Measurements from ENCODE around the gene PDSS2. TPM values are rescaled to one million over a fixed set of nuclear protein-coding genes. Genes with fewer than 3 reads are reported as not detected.
A peak's percentile ranks its signal among the peaks of the same experiment; 100 is the strongest.

PDSS2 gene
- total and polyA plus RNA-seq, 2 donors (not counting 1 experiment from before 2014, with no cell fraction given) = 16.9 to 17.0 TPM

- H2AFZ ChIP-seq (ENCODE audit: insufficient read depth, low read depth, low read length, poor library complexity, severe bottlenecking) = no peak overlapping the region
- ChIA-PET CTCF (interaction anchor here (0.6 to 1.4 kb wide), 2 partner anchors 22 to 34 kb away, joined by 3 read pairs; no protein-coding TSS in a partner anchor), POLR2A (no interaction called here)
- H3K27me3 ChIP-seq (replicated peaks in 1 of 4; ENCODE audit: control extremely low read depth in 1 of 4, control insufficient read depth in 3 of 4, insufficient read depth in 4 of 4, low read length in 3 of 4) = peaks cover 0 to 3% (median 0%) of the 10 kb centered on the region in 4 experiments
- ATAC-seq (ENCODE audit: low read depth) = no peak
- H3K4me3 Mint-ChIP-seq = no peak overlapping the region
- H3K4me1 Mint-ChIP-seq = no peaks in the 10 kb centered on the region
- H3K4me1 ChIP-seq (ENCODE audit: control insufficient read depth in 2 of 2, insufficient read depth in 2 of 2, low read length in 2 of 2) = no peaks in the 10 kb centered on the region
- no peak for DNase-seq
- H3K9ac ChIP-seq (ENCODE audit: low read length) = no peak overlapping the region
- intact Hi-C loops (cut with micrococcal nuclease) = no loop called here
- no peak overlapping the region for H3K27ac Mint-ChIP-seq
- TF ChIP-seq, protein P1, sequence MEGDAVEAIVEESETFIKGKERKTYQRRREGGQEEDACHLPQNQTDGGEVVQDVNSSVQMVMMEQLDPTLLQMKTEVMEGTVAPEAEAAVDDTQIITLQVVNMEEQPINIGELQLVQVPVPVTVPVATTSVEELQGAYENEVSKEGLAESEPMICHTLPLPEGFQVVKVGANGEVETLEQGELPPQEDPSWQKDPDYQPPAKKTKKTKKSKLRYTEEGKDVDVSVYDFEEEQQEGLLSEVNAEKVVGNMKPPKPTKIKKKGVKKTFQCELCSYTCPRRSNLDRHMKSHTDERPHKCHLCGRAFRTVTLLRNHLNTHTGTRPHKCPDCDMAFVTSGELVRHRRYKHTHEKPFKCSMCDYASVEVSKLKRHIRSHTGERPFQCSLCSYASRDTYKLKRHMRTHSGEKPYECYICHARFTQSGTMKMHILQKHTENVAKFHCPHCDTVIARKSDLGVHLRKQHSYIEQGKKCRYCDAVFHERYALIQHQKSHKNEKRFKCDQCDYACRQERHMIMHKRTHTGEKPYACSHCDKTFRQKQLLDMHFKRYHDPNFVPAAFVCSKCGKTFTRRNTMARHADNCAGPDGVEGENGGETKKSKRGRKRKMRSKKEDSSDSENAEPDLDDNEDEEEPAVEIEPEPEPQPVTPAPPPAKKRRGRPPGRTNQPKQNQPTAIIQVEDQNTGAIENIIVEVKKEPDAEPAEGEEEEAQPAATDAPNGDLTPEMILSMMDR (IDR thresholded peaks at IDR 0.05) = no peak
- no peak for TF ChIP-seq EZH2 (IDR thresholded peaks at IDR 0.05; ENCODE audit: borderline replicate concordance, insufficient read depth, low read depth, low read length, poor library complexity, severe bottlenecking)
- H3K36me3 ChIP-seq (replicated peaks in 1 of 2; ENCODE audit: control extremely low read depth in 1 of 2, control insufficient read depth in 1 of 2, extremely low read depth in 1 of 2, insufficient read depth in 2 of 2, low read length in 1 of 2) = no peaks in the 10 kb centered on the region
- H3K79me2 ChIP-seq (ENCODE audit: control insufficient read depth, insufficient read depth, low read length) = no peaks in the 10 kb centered on the region
- H3K27me3 Mint-ChIP-seq = peaks cover 11% of the 10 kb centered on the region
- no peak overlapping the region for H3K4me3 ChIP-seq (ENCODE audit: control extremely low read depth in 1 of 5, extremely low read depth in 1 of 5, insufficient read depth in 1 of 5, low read depth in 2 of 5, low read length in 4 of 5)
- WGBS (ENCODE audit: insufficient coverage) = no CpG with 5 or more reads among the region's 1 CpG
- no peaks in the 10 kb centered on the region for H3K9me3 ChIP-seq (ENCODE audit: control extremely low read depth in 1 of 3, control insufficient read depth in 2 of 3, insufficient read depth in 1 of 3, low read length in 2 of 3)
- H3K27ac ChIP-seq (ENCODE audit: low read length in 2 of 2) = no peak overlapping the region
- no peak overlapping the region for H3K4me2 ChIP-seq (replicated peaks; ENCODE audit: low read depth, low read length, poor library complexity, severe bottlenecking)
- H4K20me1 ChIP-seq (ENCODE audit: control insufficient read depth, insufficient read depth, low read length, poor library complexity, severe bottlenecking) = no peaks in the 10 kb centered on the region
- H3K9me3 Mint-ChIP-seq (ENCODE audit: insufficient read depth) = no peaks in the 10 kb centered on the region
These were observed 6.7 kb upstream of the PDSS2 start for GRCh38 chr6:107466062-107466461.

GRCh38 chr6:107460083-107460631, 793 bp upstream of the PDSS2 start:
- 5% methylated on average over 11 of the region's 22 CpGs for WGBS (ENCODE audit: insufficient coverage)
- H3K27ac ChIP-seq (ENCODE audit: low read length in 2 of 2) = peak overlapping the region; percentile 88 to 91
- Mint-ChIP-seq H3K27ac (peak overlapping the region; percentile 99), H3K27me3 (no peaks in the 10 kb centered on the region), H3K4me1 (peaks cover 23% of the 10 kb centered on the region), H3K4me3 (peak overlapping the region; percentile 88), H3K9me3 (ENCODE audit: insufficient read depth) (no peaks in the 10 kb centered on the region)
- TF ChIP-seq, protein P1 (IDR thresholded peaks at IDR 0.05) = no peak
- TF ChIP-seq EZH2 (IDR thresholded peaks at IDR 0.05; ENCODE audit: borderline replicate concordance, insufficient read depth, low read depth, low read length, poor library complexity, severe bottlenecking) = no peak
- no peaks in the 10 kb centered on the region for H3K27me3 ChIP-seq (replicated peaks in 1 of 4; ENCODE audit: control extremely low read depth in 1 of 4, control insufficient read depth in 3 of 4, insufficient read depth in 4 of 4, low read length in 3 of 4)
- H3K36me3 ChIP-seq (replicated peaks in 1 of 2; ENCODE audit: control extremely low read depth in 1 of 2, control insufficient read depth in 1 of 2, extremely low read depth in 1 of 2, insufficient read depth in 2 of 2, low read length in 1 of 2) = no peaks in the 10 kb centered on the region
- peak overlapping the region; percentile 91 for H3K4me2 ChIP-seq (replicated peaks; ENCODE audit: low read depth, low read length, poor library complexity, severe bottlenecking)
- ChIA-PET CTCF (interaction anchor here (0.8 to 2.2 kb wide), 14 partner anchors 26 to 1135 kb away, joined by 3 to 8 read pairs (median 5); partner anchors contain the start of gene ATG5), POLR2A (interaction anchor here (1.0 to 2.2 kb wide), 4 partner anchors 29 to 834 kb away, joined by 3 to 12 read pairs (median 4); partner anchors contain the start of genes AFG1L and SOBP)
- no peaks in the 10 kb centered on the region for H3K9me3 ChIP-seq (ENCODE audit: control extremely low read depth in 1 of 3, control insufficient read depth in 2 of 3, insufficient read depth in 1 of 3, low read length in 2 of 3)
- peak overlapping the region; percentile 70 to 96 (median 93) for H3K4me3 ChIP-seq (ENCODE audit: control extremely low read depth in 1 of 5, extremely low read depth in 1 of 5, insufficient read depth in 1 of 5, low read depth in 2 of 5, low read length in 4 of 5)
- DNase-seq (no peak), ATAC-seq (ENCODE audit: low read depth) (no peak)
- intact Hi-C loops (cut with micrococcal nuclease) = no loop called here
- H3K79me2 ChIP-seq (ENCODE audit: control insufficient read depth, insufficient read depth, low read length) = peaks cover 40% of the 10 kb centered on the region
- H3K4me1 ChIP-seq (ENCODE audit: control insufficient read depth in 2 of 2, insufficient read depth in 2 of 2, low read length in 2 of 2) = peaks cover 10 to 13% of the 10 kb centered on the region in 2 donors
- H3K9ac ChIP-seq (ENCODE audit: low read length) = peak overlapping the region; percentile 81
- H4K20me1 ChIP-seq (ENCODE audit: control insufficient read depth, insufficient read depth, low read length, poor library complexity, severe bottlenecking) = no peaks in the 10 kb centered on the region
- H2AFZ ChIP-seq (ENCODE audit: insufficient read depth, low read depth, low read length, poor library complexity, severe bottlenecking) = peak overlapping the region; percentile 99

Measured in B cell (primary cell).